Stimulated activated naive B cell treated with anti-CD40 and anti-IgM and Interleukin-4, amounts not matched to agents 10 μg/mL and 1 μg/mL and 100 μg/mL, for 72 hours (primary cell): Measurements from ENCODE around the gene NR2C2AP.
A peak's percentile ranks its signal among the peaks of the same experiment; 100 is the strongest.

Experiments used
- ATAC-seq, 2 donors: fragments of 150-1000 bp; cut with Tn5 transposase; replicated peaks; 2 replicates each; pipeline ENCODE4 v1.10.0; 2021; ENCODE audit warnings: moderate library complexity in 1 of 2
- DNase-seq: peaks from one replicate; pipeline ENCODE4 v3.0.0; 2021
- H3K27ac Mint-ChIP-seq: one replicate; pipeline ENCODE4 v1.8.0; 2022; ENCODE audit warnings: mild to moderate bottlenecking, mixed read lengths
- H3K27me3 Mint-ChIP-seq, 2 donors: one replicate each; pipeline ENCODE4 v1.8.0; 2022; ENCODE audit warnings: mixed read lengths in 2 of 2
- H3K36me3 Mint-ChIP-seq, 2 donors: one replicate each; pipeline ENCODE4 v1.8.0; 2022; ENCODE audit warnings: mixed read lengths in 2 of 2, mild to moderate bottlenecking in 1 of 2
- H3K4me1 Mint-ChIP-seq, 2 donors: one replicate each; pipeline ENCODE4 v1.8.0; 2022; ENCODE audit warnings: mixed read lengths in 2 of 2, mild to moderate bottlenecking in 1 of 2
- H3K4me3 Mint-ChIP-seq, 2 donors: one replicate each; pipeline ENCODE4 v1.8.0; 2022; ENCODE audit warnings: mild to moderate bottlenecking in 2 of 2, mixed read lengths in 2 of 2, moderate library complexity in 1 of 2
- H3K9me3 Mint-ChIP-seq, 2 donors: one replicate each; pipeline ENCODE4 v1.8.0; 2022; ENCODE audit warnings: mixed read lengths in 2 of 2, mild to moderate bottlenecking in 1 of 2

Gene NR2C2AP

GRCh38 chr19:19203012-19203856, at the start of gene NR2C2AP:
Gene NR2C2AP (minus strand): TSS chr19:19203414. CDS start chr19:19203060, 354 bp downstream.
- H3K4me3 Mint-ChIP-seq, result peak within 1 kb of the TSS; percentile 93 to 95
- H3K27me3 Mint-ChIP-seq, result peaks cover 4 to 9% of the 10 kb centered on the region in 2 donors
- peaks cover 15 to 24% of the 10 kb centered on the region in 2 donors for H3K36me3 Mint-ChIP-seq
- peaks cover 8% of the 10 kb centered on the region in 2 donors for H3K9me3 Mint-ChIP-seq
- peak within 1 kb of the TSS; percentile 95 for H3K27ac Mint-ChIP-seq
- DNase-seq (peak; percentile 87), ATAC-seq (peak; percentile 88 to 90)
- peaks cover 29 to 53% of the 10 kb centered on the region in 2 donors for H3K4me1 Mint-ChIP-seq

- no peaks in the 10 kb centered on the region for H3K36me3 Mint-ChIP-seq
- no peaks in the 10 kb centered on the region for H3K4me1 Mint-ChIP-seq
- no peak overlapping the region for H3K4me3 Mint-ChIP-seq
- no peak for DNase-seq
- no peak for ATAC-seq
- no peaks in the 10 kb centered on the region for H3K9me3 Mint-ChIP-seq
- no peak overlapping the region for H3K27ac Mint-ChIP-seq
- H3K27me3 Mint-ChIP-seq, result peaks cover 34 to 48% of the 10 kb centered on the region in 2 donors
Measured at GRCh38 chr19:19250196-19250801, 47.1 kb upstream of the NR2C2AP start.

GRCh38 chr19:19240476-19240875, 37.3 kb upstream of the NR2C2AP start:
- DNase-seq, result no peak
- H3K36me3 Mint-ChIP-seq, result peaks cover 0 to 3% of the 10 kb centered on the region in 2 donors
- peaks cover 29 to 38% of the 10 kb centered on the region in 2 donors for H3K27me3 Mint-ChIP-seq
- no peak for ATAC-seq
- no peak overlapping the region for H3K27ac Mint-ChIP-seq
- H3K9me3 Mint-ChIP-seq, result peaks cover 0 to 3% of the 10 kb centered on the region in 2 donors
- H3K4me3 Mint-ChIP-seq, result no peak overlapping the region
- H3K4me1 Mint-ChIP-seq, result no peaks in the 10 kb centered on the region

- no peaks in the 10 kb centered on the region for H3K4me1 Mint-ChIP-seq
- ATAC-seq, result no peak
- H3K27me3 Mint-ChIP-seq, result peaks cover 26 to 35% of the 10 kb centered on the region in 2 donors
- peaks cover 0 to 3% of the 10 kb centered on the region in 2 donors for H3K9me3 Mint-ChIP-seq
- no peak for DNase-seq
- H3K36me3 Mint-ChIP-seq, result peaks cover 0 to 3% of the 10 kb centered on the region in 2 donors
- no peak overlapping the region for H3K27ac Mint-ChIP-seq
- H3K4me3 Mint-ChIP-seq, result no peak overlapping the region
Measured at GRCh38 chr19:19239675-19240074, 36.5 kb upstream of the NR2C2AP start.

- ATAC-seq, result no peak
- H3K36me3 Mint-ChIP-seq, result peaks cover 0 to 3% of the 10 kb centered on the region in 2 donors
- H3K27me3 Mint-ChIP-seq, result peaks cover 23 to 28% of the 10 kb centered on the region in 2 donors
- no peaks in the 10 kb centered on the region for H3K4me1 Mint-ChIP-seq
- DNase-seq, result no peak
- H3K9me3 Mint-ChIP-seq, result peaks cover 4 to 7% of the 10 kb centered on the region in 2 donors
- no peak overlapping the region for H3K27ac Mint-ChIP-seq
- H3K4me3 Mint-ChIP-seq, result no peak overlapping the region
Measured at GRCh38 chr19:19238126-19238894, 35.1 kb upstream of the NR2C2AP start.

GRCh38 chr19:19236173-19236572, 33.0 kb upstream of the NR2C2AP start:
- peaks cover 23 to 27% of the 10 kb centered on the region in 2 donors for H3K27me3 Mint-ChIP-seq

GRCh38 chr19:19234220-19234816, 31.1 kb upstream of the NR2C2AP start:
- Mint-ChIP-seq H3K4me3 (no peak overlapping the region), H3K27me3 (peaks cover 16% of the 10 kb centered on the region in 2 donors), H3K27ac (no peak overlapping the region), H3K4me1 (no peaks in the 10 kb centered on the region), H3K36me3 (peaks cover 0 to 3% of the 10 kb centered on the region in 2 donors), H3K9me3 (peaks cover 6 to 7% of the 10 kb centered on the region in 2 donors)
- no peak for ATAC-seq
- no peak for DNase-seq

More at GRCh38 chr19:19236173-19236572, 33.0 kb upstream of the NR2C2AP start:
- Mint-ChIP-seq H3K36me3 (peaks cover 0 to 3% of the 10 kb centered on the region in 2 donors), H3K27ac (no peak overlapping the region), H3K4me1 (no peaks in the 10 kb centered on the region), H3K4me3 (no peak overlapping the region), H3K9me3 (peaks cover 6 to 7% of the 10 kb centered on the region in 2 donors)
- ATAC-seq (no peak), DNase-seq (no peak)

GRCh38 chr19:19232261-19232721, 29.1 kb upstream of the NR2C2AP start:
- Mint-ChIP-seq H3K36me3 (peaks cover 0 to 3% of the 10 kb centered on the region in 2 donors), H3K4me3 (no peak overlapping the region), H3K27me3 (peaks cover 15 to 21% of the 10 kb centered on the region in 2 donors), H3K9me3 (peaks cover 6 to 7% of the 10 kb centered on the region in 2 donors), H3K27ac (no peak overlapping the region), H3K4me1 (no peaks in the 10 kb centered on the region)
- ATAC-seq (no peak), DNase-seq (no peak)

- peaks cover 24 to 31% of the 10 kb centered on the region in 2 donors for H3K27me3 Mint-ChIP-seq
- H3K27ac Mint-ChIP-seq, result no peak overlapping the region
- DNase-seq (no peak), ATAC-seq (no peak)
- H3K36me3 Mint-ChIP-seq, result no peaks in the 10 kb centered on the region
- no peak overlapping the region for H3K4me3 Mint-ChIP-seq
- peaks cover 6 to 7% of the 10 kb centered on the region in 2 donors for H3K9me3 Mint-ChIP-seq
- no peaks in the 10 kb centered on the region for H3K4me1 Mint-ChIP-seq
Measured at GRCh38 chr19:19230999-19231398, 27.8 kb upstream of the NR2C2AP start.

GRCh38 chr19:19229701-19230100, 26.5 kb upstream of the NR2C2AP start:
- Mint-ChIP-seq H3K4me3 (no peak overlapping the region), H3K9me3 (peaks cover 4 to 6% of the 10 kb centered on the region in 2 donors), H3K36me3 (no peaks in the 10 kb centered on the region), H3K27me3 (peaks cover 35 to 40% of the 10 kb centered on the region in 2 donors), H3K4me1 (peaks cover 4 to 9% of the 10 kb centered on the region in 2 donors), H3K27ac (no peak overlapping the region)
- no peak for DNase-seq
- no peak for ATAC-seq

- Mint-ChIP-seq H3K27ac (no peak overlapping the region), H3K36me3 (no peaks in the 10 kb centered on the region), H3K4me1 (peaks cover 4 to 14% of the 10 kb centered on the region in 2 donors), H3K4me3 (no peak overlapping the region), H3K9me3 (no peaks in the 10 kb centered on the region), H3K27me3 (peaks cover 40 to 46% of the 10 kb centered on the region in 2 donors)
- DNase-seq, result no peak
- ATAC-seq, result no peak
Measured at GRCh38 chr19:19227217-19227616, 24.0 kb upstream of the NR2C2AP start.

GRCh38 chr19:19226663-19227062, 23.4 kb upstream of the NR2C2AP start:
- H3K4me3 Mint-ChIP-seq, result no peak overlapping the region
- peaks cover 4 to 14% of the 10 kb centered on the region in 2 donors for H3K4me1 Mint-ChIP-seq
- DNase-seq (no peak), ATAC-seq (no peak)
- no peak overlapping the region for H3K27ac Mint-ChIP-seq
- H3K36me3 Mint-ChIP-seq, result no peaks in the 10 kb centered on the region
- H3K27me3 Mint-ChIP-seq, result peaks cover 36 to 46% of the 10 kb centered on the region in 2 donors
- no peaks in the 10 kb centered on the region for H3K9me3 Mint-ChIP-seq

- H3K4me3 Mint-ChIP-seq, result no peak overlapping the region
- H3K27me3 Mint-ChIP-seq, result peaks cover 35 to 46% of the 10 kb centered on the region in 2 donors
- no peak for ATAC-seq
- H3K36me3 Mint-ChIP-seq, result no peaks in the 10 kb centered on the region
- no peak for DNase-seq
- peaks cover 4 to 14% of the 10 kb centered on the region in 2 donors for H3K4me1 Mint-ChIP-seq
- no peak overlapping the region for H3K27ac Mint-ChIP-seq
- H3K9me3 Mint-ChIP-seq, result no peaks in the 10 kb centered on the region
Measured at GRCh38 chr19:19226204-19226603, 23.0 kb upstream of the NR2C2AP start.
